Endothelial cell of umbilical vein (primary cell): Measurements from ENCODE around the gene SPIRE1. TPM values are rescaled to one million over a fixed set of nuclear protein-coding genes. Genes with fewer than 3 reads are reported as not detected.
A peak's percentile ranks its signal among the peaks of the same experiment; 100 is the strongest.

ENCODE experiments used
- BruUV-seq: library from RNA; stranded (reverse); fragments of 400-500 nt; replicated peaks from 2 replicates; lab custom pipeline; 2021; lab: Mats Ljungman, UMichigan
- CTCF ChIA-PET: fragments of 300-600, 350-600 bp; sonication (Branson Sonifier 250); formaldehyde crosslinking; loops from one replicate; lab custom pipeline; 2021; ENCODE audit warnings: antibody characterized with exemption, inconsistent platforms; lab: Charles Lee
- POLR2A ChIA-PET: fragments of 300-600, 350-600 bp; sonication (Branson Sonifier 250); formaldehyde crosslinking; loops from one replicate; lab custom pipeline; 2021; ENCODE audit warnings: antibody characterized with exemption, inconsistent platforms; lab: Charles Lee
- DNase-seq: peaks from one replicate; pipeline ENCODE4 v3.0.0-alpha.2; 2011; ENCODE audit warnings: low read depth, low spot score
- FAIRE-seq: peaks from 2 replicates; lab custom pipeline; 2011; peaks lifted over from hg19 to GRCh38; lab: Jason Lieb, UNC
- H2AFZ ChIP-seq: 2 replicates; pipeline ENCODE4 v1.6.0; 2012; ENCODE audit warnings: low read depth, low read length, control low read depth, inconsistent platforms
- H3K27ac ChIP-seq: 2 replicates; pipeline ENCODE4 v1.5.1; 2011; ENCODE audit warnings: low read depth, mild to moderate bottlenecking, control low read depth, low read length, moderate library complexity; ENCODE audit not compliant: insufficient read depth
- H3K27me3 ChIP-seq, 2 experiments: 2 replicates each; pipeline versions ENCODE4 v1.6.0 to v1.6.1; 2011; ENCODE audit warnings: low read length in 2 of 2, mixed read lengths in 1 of 2; ENCODE audit not compliant: control insufficient read depth in 2 of 2, insufficient read depth in 2 of 2
- H3K36me3 ChIP-seq, 2 experiments: 2 replicates in 1 of 2; 3 replicates in 1 of 2; pipeline ENCODE4 v1.5.1; 2011; ENCODE audit warnings: low read length in 2 of 2, mild to moderate bottlenecking in 1 of 2, moderate library complexity in 1 of 2; ENCODE audit not compliant: control insufficient read depth in 2 of 2, insufficient read depth in 2 of 2; ENCODE audit errors: extremely low read depth in 1 of 2
- H3K4me1 ChIP-seq: 3 replicates; pipeline ENCODE4 v1.5.1; 2011; ENCODE audit warnings: mild to moderate bottlenecking, low read length; ENCODE audit not compliant: control insufficient read depth, insufficient read depth; ENCODE audit errors: extremely low read depth
- H3K4me2 ChIP-seq: 2 replicates; pipeline ENCODE4 v1.6.1; 2011; ENCODE audit warnings: low read length, control low read depth, mixed read lengths; ENCODE audit not compliant: insufficient read depth
- H3K4me3 ChIP-seq, 3 experiments: fragments of 200-600 bp in 1 of 3; sonication (generic), shearing (Covaris generic) in 1 of 3; replicated peaks in 1 of 3; 2 replicates each; pipeline ENCODE4 v1.5.1; 2011 to 2016; ENCODE audit warnings: control low read depth in 3 of 3, low read length in 3 of 3, mild to moderate bottlenecking in 2 of 3, inconsistent platforms in 1 of 3, low read depth in 1 of 3, moderate library complexity in 1 of 3; ENCODE audit not compliant: insufficient read depth in 1 of 3
- H3K79me2 ChIP-seq: 2 replicates; pipeline ENCODE4 v1.6.0; 2012; ENCODE audit warnings: low read length, inconsistent platforms; ENCODE audit not compliant: control insufficient read depth, insufficient read depth
- H3K9ac ChIP-seq: replicated peaks from 2 replicates; pipeline ENCODE3; 2011; ENCODE audit warnings: low read length, control low read depth; ENCODE audit not compliant: insufficient read depth; ENCODE audit errors: extremely low read depth
- H3K9me1 ChIP-seq: replicated peaks from 3 replicates; pipeline ENCODE4 v1.6.0; 2011; ENCODE audit warnings: mild to moderate bottlenecking, low read length; ENCODE audit not compliant: control insufficient read depth, insufficient read depth; ENCODE audit errors: extremely low read depth
- H3K9me3 ChIP-seq: replicated peaks from 2 replicates; pipeline ENCODE4 v1.5.1; 2012; ENCODE audit warnings: low read length, inconsistent platforms; ENCODE audit not compliant: control insufficient read depth, insufficient read depth
- H4K20me1 ChIP-seq: replicated peaks from 2 replicates; pipeline ENCODE3; 2011; ENCODE audit warnings: mild to moderate bottlenecking, low read length; ENCODE audit not compliant: control insufficient read depth, insufficient read depth; ENCODE audit errors: extremely low read depth
- CTCF ChIP-seq, 2 donors: IDR thresholded peaks; 1 replicate in 1 of 2; 2 replicates in 1 of 2; pipeline ENCODE4 v1.5.1; 2011; ENCODE audit warnings: low read length in 2 of 2, mild to moderate bottlenecking in 2 of 2, moderate library complexity in 2 of 2, control low read depth in 1 of 2, inconsistent platforms in 1 of 2, low read depth in 1 of 2; ENCODE audit not compliant: insufficient read depth in 1 of 2; ENCODE audit errors: extremely low read depth in 1 of 2
- EZH2 ChIP-seq: IDR thresholded peaks from 2 replicates; pipeline ENCODE4 v1.6.1; 2012; ENCODE audit warnings: borderline replicate concordance, low read depth, mild to moderate bottlenecking, moderate library complexity, low read length, inconsistent platforms; ENCODE audit not compliant: severe bottlenecking
- FOS ChIP-seq: IDR thresholded peaks from 2 replicates; pipeline ENCODE4 v1.6.1; 2011; ENCODE audit warnings: mild to moderate bottlenecking, low read length, moderate library complexity, borderline replicate concordance; ENCODE audit not compliant: insufficient read depth
- GATA2 ChIP-seq: IDR thresholded peaks from 2 replicates; pipeline ENCODE4 v1.7.0; 2011; ENCODE audit warnings: low read depth, mild to moderate bottlenecking, moderate library complexity, mixed read lengths, low read length; ENCODE audit not compliant: insufficient read length, insufficient read depth
- JUN ChIP-seq: IDR thresholded peaks from 2 replicates; pipeline ENCODE4 v1.6.1; 2011; ENCODE audit warnings: borderline replicate concordance, low read depth; ENCODE audit not compliant: insufficient read length, insufficient read depth
- MAX ChIP-seq: IDR thresholded peaks from 2 replicates; pipeline ENCODE4 v1.6.1; 2011; ENCODE audit not compliant: insufficient read depth, insufficient read length
- MYC ChIP-seq: IDR thresholded peaks from one replicate; pipeline ENCODE4 v1.6.1; 2011; ENCODE audit warnings: mild to moderate bottlenecking, low read depth, low read length
- POLR2A ChIP-seq: IDR thresholded peaks from 2 replicates; pipeline ENCODE4 v1.6.1; 2012; ENCODE audit warnings: low read depth, mild to moderate bottlenecking, control low read depth, low read length
- POLR2AphosphoS5 ChIP-seq: IDR thresholded peaks from 2 replicates; pipeline ENCODE4 v1.6.1; 2012; ENCODE audit warnings: low read depth, mild to moderate bottlenecking, control low read depth, low read length, moderate library complexity; ENCODE audit not compliant: insufficient read depth
- dilution Hi-C: fragments of 300-500 bp; cut with MboI; formaldehyde crosslinking; loops from one replicate; pipeline ENCODE4 v1.15.0; 2019; ENCODE audit warnings: low sequenced_read_pairs; ENCODE audit not compliant: extremely low pct_ligation_motif_present
- intact Hi-C: fragments of 100-400 bp; cut with micrococcal nuclease; formaldehyde crosslinking; loops from one replicate; pipeline ENCODE4 v1.10.0; 2022
- polyA plus RNA-seq, 4 experiments: library from polyadenylated mRNA; depleted of rRNA in 3 of 4; stranded (reverse) in 3 of 4; unstranded in 1 of 4; fragments of >200 nt; gene quantifications; 2 replicates each; pipeline versions ENCODE4 v1.2.1 to v1.2.3, GENCODE V29; 2011 to 2012; ENCODE audit warnings: missing spikeins in 1 of 4
- total RNA-seq: library from RNA; stranded (reverse); gene quantifications from 2 replicates; pipeline ENCODE4 v1.2.3, GENCODE V29; 2021

SPIRE1 gene
- total and polyA plus RNA-seq, 2 donors (not counting 3 experiments of a cell fraction or from before 2014, with no cell fraction given) = 13.1 to 44.0 TPM

- no TSS peak for BruUV-seq
- no peaks in the 10 kb centered on the region for H3K27me3 ChIP-seq
- intact Hi-C loops = loop anchor here (1.0 to 10.0 kb wide), 7 partner anchors 60 to 374 kb away; partner anchors contain the start of genes AFG3L2 and PRELID3A
- no peak for FAIRE-seq
- DNase-seq = peak; percentile 44
- TF ChIP-seq EZH2 (no peak), POLR2AphosphoS5 (no peak), CTCF (IDR thresholded peaks at IDR 0.05; ENCODE audit: extremely low read depth in 1 of 2, insufficient read depth in 1 of 2, low read depth in 1 of 2, low read length in 2 of 2) (no peak), MAX (no peak), JUN (no peak), MYC (no peak), POLR2A (no peak), GATA2 (no peak), FOS (no peak)
- peaks cover 36% of the 10 kb centered on the region for H3K4me1 ChIP-seq
- H3K79me2 ChIP-seq = peaks cover 39% of the 10 kb centered on the region
- dilution Hi-C loops = no loop called here
- peak overlapping the region; percentile 47 to 92 (median 65) for H3K4me3 ChIP-seq
- peak overlapping the region; percentile 84 for H2AFZ ChIP-seq
- H3K36me3 ChIP-seq = no peaks in the 10 kb centered on the region
- peak overlapping the region; percentile 100 for H3K9ac ChIP-seq
- ChIA-PET POLR2A (no interaction called here), CTCF (interaction anchor here (0.6 to 5.4 kb wide), 5 partner anchors 52 to 331 kb away, joined by 3 to 65 read pairs (median 4); no protein-coding TSS in a partner anchor)
- H4K20me1 ChIP-seq = no peaks in the 10 kb centered on the region
- H3K9me1 ChIP-seq = no peaks in the 10 kb centered on the region
- H3K4me2 ChIP-seq = peak overlapping the region; percentile 73
- no peaks in the 10 kb centered on the region for H3K9me3 ChIP-seq
- H3K27ac ChIP-seq = peak overlapping the region; percentile 52
These were observed 675 bp upstream of the SPIRE1 start for GRCh38 chr18:12658426-12659138.
